Skeletal muscle cell (primary cell): ENCODE measurements around the gene ZBTB44.
"Not testable (repeated sequence)": the region's sequence is repeated elsewhere in the genome, so short reads cannot be mapped to it uniquely, and the experiment has no call there.

Experiments used
- DNase-seq: peaks from one replicate; pipeline ENCODE4 v3.0.0-alpha.2; 2010; ENCODE audit warnings: low read depth
- H3K4me3 ChIP-seq: 2 replicates; pipeline ENCODE4 v1.5.1; 2011; ENCODE audit warnings: low read depth, mild to moderate bottlenecking, control low read depth, low read length, moderate library complexity

Gene ZBTB44

DNA sequence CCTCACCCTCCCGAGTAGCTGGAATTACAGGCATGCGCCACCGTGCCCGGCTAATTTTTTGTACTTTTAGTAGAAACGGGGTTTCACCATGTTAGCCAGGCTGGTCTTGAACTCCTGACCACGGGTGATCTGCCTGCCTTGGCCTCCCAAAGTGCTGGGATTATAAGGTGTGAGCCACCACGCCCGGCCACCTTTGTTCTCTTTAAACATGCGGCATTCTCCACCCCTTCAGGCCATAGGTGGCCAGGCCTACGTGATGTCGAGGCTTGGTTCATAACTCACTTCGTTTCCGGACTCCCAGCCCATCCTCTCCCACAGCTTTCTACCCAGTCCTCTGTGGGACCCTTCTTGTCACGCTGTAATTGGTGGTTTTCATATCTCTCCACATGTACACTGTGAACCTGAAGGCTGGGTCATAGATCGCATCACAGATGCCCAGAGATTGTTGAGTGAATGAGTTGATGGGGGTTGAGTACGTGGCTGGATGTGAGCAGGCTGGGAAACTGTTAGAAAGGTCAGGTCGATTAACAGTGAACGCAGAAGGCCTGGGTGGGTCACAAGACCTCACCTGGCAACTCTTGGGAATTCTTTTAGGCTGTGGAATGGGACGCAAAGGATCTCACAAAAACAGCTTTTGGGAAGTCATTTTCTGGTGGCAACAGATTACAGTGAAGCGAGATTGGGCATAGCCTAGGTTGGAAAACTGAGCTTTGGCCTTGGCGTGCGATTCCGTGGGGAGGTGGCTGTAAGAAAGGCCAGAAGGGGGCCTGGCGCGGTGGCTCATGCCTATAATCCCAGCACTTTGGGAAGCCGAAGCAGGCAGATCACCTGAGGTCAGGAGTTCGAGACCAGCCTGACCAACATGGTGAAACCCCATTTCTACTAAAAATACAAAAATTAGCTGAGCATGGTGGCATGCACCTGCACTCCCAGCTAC, 110.7 kb downstream of the ZBTB44 start:
- no peak overlapping the region for H3K4me3 ChIP-seq
- DNase-seq = no peak

DNA sequence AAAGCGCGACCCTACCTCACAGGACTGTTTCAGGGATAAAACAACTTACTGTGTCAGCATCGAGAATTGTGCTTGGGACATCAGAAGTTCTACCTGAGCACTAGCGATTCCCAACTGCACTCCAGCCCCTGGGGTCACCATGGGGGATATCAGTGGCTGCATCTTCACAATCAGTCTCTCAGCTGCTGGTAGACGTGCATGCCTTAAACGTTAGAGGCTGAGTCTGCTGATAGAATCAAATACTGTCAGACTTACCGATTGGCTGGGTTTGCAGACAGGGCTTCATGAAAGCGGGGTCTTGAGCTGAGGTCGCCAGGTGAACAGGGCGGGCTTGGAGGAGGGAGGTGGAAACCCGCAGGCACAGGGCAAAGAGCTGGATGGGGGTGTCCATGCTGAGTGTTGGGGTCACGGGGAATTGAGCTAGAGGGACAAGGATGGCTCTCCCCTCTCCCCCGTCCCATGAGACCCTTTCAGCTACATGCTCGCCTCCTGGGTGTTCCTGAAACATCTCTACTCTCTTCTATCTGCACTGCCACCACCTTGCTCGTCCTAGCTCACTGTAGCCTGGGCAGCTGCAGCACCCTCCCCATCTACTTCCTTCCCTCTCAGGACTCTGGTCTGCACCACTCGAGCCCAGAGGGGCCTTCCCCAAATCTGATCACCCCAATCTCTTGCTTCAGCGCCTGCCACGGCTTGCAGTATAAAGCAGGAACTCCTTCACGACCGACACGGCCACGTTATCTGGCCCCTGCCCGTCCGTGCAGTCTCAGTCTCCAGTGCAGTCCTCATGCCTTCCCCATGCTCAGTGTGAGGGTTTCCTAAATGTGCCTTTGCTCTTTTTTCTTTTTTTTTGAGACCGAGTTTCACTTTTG, 111.7 kb downstream of the ZBTB44 start:
- no peak for DNase-seq
- H3K4me3 ChIP-seq = no peak overlapping the region

DNA sequence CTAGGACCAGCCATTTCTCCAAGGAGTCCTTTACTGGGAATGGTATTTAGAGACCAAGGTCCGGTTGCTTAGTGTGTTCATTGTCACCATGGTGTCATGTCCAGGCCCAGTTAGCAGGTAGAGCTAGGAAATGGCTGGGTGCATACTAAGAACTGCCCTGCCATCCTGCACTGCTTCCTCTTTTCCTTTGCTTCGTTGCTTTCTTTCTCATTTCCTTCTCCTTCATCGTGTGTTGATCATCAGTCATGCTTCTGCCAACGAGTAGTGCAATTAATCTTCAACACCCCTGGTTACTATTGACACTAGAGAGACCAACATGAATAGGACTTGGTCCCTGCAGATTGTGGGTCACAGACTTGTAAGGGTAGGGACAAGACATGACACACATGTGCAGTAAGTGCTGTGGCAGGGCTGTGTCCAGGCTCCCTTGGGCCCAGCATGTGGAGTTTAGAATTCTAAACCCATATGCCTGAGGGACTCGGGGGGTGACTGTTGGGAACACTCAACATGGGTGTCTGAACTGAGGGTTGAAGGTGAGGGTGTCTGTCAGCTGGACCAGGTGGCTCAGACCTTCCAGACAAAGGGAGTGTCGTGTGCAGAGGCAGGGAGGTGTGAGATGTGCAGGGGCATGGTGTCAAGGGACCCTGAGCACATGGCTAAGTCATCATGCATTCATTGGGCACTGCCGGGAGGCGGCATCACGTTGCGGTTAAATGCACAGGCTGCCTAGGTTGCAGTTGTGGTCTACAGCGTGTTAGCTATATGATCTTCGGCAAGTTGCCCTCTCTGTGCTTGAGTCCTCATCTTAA, 112.5 kb downstream of the ZBTB44 start:
- no peak for DNase-seq

DNA sequence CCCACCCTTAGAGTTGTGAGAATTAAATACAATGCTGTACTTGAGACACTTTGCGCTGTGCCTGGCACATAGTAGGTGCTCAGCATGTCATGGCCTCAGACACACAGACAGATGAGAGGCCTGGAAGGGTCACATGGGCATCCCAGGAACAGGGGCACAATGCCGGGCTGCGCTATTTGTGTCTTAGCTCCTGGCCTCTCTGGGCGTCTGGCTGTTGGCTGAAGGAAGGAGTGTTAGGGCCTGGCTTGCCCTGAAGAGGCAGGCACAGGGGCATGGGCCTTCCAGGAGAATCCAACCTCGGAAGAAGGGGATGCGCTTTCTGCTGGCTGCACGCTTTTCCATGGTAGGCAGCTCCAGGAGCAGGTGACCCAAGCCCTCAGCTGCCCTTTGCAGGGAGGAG, 113.7 kb downstream of the ZBTB44 start:
- no peak for DNase-seq
- H3K4me3 ChIP-seq = no peak overlapping the region

More for the DNA sequence above, 112.5 kb downstream of the ZBTB44 start:
- no peak overlapping the region for H3K4me3 ChIP-seq

DNA sequence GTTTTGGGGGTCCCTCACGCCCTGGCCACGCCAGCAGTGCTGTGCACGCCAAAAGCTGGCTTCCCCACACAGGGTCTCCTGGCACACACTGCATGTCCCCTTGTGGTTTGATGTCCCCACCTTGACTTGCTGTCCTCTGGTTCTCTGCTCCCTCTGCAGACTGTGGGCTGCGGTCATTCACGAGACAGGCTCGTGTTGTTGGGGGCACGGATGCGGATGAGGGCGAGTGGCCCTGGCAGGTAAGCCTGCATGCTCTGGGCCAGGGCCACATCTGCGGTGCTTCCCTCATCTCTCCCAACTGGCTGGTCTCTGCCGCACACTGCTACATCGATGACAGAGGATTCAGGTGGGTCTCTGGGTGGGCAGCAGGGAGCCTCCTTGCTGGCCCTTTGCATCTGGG, 114.9 kb downstream of the ZBTB44 start:
- no peak overlapping the region for H3K4me3 ChIP-seq
- no peak for DNase-seq

DNA sequence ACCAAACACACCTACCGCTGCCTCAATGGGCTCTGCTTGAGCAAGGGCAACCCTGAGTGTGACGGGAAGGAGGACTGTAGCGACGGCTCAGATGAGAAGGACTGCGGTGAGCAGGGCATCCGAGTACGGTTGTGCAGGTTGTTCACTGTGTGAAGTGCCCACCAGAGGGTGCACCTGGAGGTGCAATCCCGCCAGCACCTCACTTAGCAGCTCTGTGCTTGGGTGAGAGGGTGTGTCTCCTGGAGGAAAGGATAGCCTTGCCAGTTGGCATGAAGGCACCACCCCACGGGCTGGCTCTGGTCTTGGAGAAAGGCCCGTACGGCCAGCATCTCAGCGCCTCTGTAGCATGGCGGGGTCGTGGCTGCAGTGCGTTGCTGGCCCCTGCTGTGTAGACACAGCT, 115.8 kb downstream of the ZBTB44 start:
- no peak overlapping the region for H3K4me3 ChIP-seq
- no peak for DNase-seq

DNA sequence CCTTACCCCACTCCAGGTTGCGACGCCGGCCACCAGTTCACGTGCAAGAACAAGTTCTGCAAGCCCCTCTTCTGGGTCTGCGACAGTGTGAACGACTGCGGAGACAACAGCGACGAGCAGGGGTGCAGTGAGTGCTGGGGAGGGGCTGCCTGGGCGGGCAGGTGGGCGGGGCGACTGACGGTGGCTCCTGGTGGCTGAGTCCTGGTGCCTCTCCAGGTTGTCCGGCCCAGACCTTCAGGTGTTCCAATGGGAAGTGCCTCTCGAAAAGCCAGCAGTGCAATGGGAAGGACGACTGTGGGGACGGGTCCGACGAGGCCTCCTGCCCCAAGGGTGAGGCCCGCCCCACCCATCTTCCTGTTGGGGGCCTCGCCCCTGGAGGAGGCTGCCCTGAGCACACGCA, 116.4 kb downstream of the ZBTB44 start:
- H3K4me3 ChIP-seq = no peak overlapping the region
- no peak for DNase-seq

DNA sequence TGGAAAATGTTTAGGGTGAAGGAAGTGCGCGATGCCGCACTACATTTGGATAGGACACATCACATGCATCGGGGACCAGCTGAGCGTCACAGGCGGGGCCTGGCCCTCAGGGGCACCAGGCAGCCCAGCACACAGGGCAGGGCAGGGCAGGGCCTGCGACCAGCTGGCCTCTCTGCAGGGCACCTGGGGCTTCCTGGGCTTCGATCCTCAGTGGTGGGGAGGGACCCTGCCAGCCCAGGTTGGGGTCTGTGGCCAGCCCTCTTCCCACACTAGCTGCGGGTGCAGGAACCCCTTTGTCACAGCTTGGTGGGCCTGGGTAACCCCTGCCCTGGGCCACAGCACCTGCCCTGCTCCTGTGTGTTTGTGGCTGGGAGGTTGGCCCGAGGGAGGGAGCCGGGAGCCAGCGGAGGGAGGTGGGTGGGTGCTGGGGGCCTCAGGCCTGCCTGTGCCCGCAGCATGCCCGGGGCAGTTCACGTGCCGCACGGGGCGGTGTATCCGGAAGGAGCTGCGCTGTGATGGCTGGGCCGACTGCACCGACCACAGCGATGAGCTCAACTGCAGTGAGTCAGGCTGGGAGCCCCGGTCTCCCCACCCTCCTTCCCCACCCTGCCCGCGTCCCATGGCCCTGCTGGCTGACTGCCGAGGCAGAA, 117.2 kb downstream of the ZBTB44 start:
- no peak overlapping the region for H3K4me3 ChIP-seq
- no peak for DNase-seq

DNA sequence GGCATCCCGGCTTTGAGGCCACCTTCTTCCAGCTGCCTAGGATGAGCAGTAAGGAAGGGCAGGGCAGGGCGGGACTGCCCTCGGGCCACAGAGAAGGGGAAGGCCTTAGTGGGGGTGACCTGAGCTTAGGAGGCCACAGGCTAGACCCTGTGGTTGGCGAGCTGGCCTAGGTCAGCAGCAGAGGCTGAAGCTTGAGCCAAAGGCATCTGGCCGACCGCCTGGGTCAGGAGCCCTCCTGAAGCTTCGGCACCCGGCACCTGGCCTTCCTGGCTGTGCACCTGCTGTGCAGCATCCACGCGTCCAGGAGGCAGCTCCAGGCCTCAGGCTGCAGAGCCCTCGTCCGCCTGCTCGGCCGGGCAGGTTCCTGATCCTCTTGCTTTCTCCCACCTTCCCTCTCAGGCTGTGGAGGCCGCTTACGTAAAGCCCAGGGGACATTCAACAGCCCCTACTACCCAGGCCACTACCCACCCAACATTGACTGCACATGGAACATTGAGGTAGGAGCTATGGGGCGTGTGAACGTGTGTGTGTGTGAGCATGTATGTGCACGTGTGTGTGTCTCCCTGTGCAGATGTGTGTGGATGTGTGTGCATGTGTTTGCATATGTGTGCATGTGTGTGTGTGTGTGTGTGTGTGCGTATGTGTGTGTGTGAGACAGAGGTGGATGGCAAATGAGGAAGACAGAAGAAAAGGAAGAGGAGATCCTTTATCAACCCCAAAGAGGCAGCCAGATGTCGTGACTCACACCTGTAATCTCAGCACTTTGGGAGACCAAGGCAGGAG, 120.3 kb downstream of the ZBTB44 start:
- H3K4me3 ChIP-seq = no peak overlapping the region
- no peak for DNase-seq

DNA sequence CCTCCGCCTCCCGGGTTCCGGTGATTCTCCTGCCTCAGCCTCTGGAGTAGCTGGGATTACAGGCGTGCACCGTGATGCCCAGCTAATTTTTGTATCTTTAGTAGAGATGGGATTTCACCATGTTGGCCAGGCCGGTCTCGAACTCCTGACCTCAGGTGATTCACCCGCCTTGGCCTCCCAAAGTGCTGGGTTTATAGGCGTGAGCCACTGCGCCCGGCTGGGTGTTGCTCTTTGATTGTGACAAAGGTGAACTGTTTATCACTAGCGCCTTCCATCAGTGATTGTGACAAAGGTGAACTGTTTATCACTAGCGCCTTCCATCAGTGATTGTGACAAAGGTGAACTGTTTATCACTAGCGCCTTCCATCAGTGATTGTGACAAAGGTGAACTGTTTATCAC, 121.2 kb downstream of the ZBTB44 start:
- not testable (repeated sequence) for H3K4me3 ChIP-seq, DNase-seq

DNA sequence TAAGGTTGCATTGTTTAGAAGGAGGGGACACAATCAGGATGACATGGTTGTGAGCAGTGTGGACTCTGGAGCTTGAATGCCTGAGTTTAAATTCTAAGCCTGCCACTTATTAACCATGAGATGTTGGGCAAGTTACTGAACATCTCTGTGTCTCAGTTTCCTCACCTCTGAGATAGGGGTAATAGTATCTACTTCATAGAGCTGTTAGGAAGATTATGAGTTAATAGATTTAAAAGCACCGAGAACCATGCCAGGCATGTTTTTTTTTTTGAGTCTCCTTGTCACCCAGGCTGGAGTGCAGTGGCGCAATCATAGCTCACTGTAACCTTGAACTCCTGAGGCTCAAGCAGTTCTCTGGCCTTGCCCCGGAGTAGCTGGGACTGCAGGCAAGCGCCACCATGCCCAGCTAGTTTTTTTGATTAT, 121.9 kb downstream of the ZBTB44 start:
- no peak overlapping the region for H3K4me3 ChIP-seq
- DNase-seq = no peak

DNA sequence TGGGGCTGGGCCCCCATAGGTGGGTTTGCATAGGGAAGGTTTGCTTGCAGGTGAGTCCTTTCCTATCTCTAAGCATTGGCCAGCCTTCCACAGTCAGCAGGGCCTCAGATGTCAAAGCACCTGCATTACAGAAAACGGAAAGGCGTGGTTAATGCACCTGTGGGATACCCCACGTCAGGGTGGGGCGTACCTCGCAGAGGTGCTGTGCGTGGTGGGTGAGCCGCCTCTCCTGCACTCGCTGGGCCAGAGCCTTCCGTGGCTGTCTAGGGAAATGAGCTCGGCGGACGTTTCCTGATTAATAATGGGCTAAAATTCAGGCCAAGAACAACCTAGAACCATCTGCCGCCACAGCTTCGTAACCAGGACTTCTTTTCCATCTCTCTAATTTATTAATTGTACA, 122.8 kb downstream of the ZBTB44 start:
- DNase-seq = no peak
- no peak overlapping the region for H3K4me3 ChIP-seq

DNA sequence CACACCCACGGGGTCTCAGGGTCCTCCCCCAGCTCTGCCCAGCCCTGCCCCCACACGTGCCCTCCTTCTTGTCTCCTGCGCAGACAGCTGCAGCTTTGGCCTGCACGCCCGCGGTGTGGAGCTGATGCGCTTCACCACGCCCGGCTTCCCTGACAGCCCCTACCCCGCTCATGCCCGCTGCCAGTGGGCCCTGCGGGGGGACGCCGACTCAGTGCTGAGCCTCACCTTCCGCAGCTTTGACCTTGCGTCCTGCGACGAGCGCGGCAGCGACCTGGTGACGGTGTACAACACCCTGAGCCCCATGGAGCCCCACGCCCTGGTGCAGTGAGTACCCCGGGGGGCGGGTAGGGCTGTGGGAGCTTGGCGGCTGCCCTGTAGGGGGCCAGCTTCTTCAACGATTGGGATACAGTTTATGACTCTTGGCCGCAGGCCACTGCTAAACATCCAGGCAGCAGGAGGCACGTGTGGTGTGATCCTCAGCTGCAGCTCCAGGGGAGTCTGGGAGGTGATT, 124.3 kb downstream of the ZBTB44 start:
- no peak for DNase-seq
- no peak overlapping the region for H3K4me3 ChIP-seq

DNA sequence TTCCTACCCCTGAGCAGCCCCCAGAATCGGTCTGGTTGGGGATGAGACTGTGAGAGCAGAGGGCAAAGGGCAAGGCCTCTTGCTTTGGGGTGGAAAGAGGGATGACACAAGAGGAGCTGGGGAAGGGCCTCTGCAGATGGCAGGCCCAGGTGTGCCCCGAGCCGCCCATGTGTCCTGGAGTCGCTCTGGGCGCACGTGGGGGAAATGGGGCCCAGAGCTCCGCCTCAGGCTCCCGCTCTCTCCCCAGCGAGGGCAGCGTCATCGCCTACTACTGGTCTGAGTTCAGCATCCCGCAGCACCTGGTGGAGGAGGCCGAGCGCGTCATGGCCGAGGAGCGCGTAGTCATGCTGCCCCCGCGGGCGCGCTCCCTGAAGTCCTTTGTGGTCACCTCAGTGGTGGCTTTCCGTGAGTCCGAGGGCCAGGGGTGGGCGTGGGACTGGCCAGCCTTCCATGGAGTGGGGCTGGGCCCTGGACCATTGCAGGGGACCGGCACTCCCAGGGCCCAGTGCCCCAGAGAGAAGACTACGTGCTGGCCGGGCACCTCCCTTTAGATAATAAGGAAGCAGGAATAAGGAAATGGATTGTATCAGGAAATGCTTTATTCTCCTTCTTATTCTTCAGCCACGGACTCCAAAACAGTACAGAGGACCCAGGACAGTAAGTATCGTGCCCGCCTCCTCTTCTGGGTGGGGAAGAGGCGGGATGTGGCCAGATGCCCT, 125.1 kb downstream of the ZBTB44 start:
- no peak overlapping the region for H3K4me3 ChIP-seq
- no peak for DNase-seq

DNA sequence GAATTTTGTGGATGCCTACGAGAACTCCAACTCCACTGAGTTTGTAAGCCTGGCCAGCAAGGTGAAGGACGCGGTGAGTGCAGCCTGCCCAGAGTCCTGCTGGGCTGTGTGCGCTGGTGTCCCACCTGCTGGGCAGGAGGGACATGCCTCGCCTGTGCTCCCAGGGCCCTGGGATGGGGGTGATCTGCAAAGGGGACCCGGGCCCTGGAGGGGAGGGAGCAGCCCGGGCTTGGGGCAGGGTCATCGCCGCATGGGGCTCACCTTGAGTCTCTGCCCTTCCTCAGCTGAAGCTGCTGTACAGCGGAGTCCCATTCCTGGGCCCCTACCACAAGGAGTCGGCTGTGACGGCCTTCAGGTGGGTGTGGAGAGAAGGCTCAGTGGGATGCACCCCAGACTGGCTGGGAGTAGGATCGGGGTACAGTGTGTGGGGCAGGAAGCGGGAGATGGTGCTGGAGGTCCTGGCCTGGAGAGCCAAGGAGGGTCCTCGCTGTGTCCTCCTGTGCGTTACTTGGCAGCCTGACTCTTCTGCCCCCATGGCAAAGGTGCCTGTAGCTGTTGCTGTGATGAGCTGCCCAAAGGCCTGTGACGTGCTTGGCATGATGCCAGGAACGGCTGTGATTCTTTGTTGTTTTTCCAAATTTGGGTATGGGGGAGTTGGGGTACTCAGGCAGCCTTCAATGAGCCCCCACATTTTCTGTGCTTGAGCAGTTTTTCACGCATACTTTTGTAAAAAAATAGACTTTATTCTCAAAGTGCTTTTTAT, 126.0 kb downstream of the ZBTB44 start:
- no peak for DNase-seq
- H3K4me3 ChIP-seq = no peak overlapping the region

DNA sequence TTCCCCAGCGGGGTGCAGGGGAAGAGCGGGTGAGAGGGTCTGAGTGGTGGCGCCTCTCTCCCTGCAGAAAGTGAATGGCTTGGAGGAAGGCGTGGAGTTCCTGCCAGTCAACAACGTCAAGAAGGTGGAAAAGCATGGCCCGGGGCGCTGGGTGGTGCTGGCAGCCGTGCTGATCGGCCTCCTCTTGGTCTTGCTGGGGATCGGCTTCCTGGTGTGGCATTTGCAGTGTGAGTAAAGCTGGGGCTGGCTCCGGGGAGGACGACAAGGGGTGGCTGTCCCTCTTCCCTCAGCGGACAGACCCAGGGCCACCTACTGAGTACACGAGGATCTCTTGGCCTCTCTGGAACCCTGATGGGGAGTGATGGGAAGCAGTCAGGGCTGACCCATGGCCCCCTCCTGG, 126.7 kb downstream of the ZBTB44 start:
- no peak overlapping the region for H3K4me3 ChIP-seq
- no peak for DNase-seq

DNA sequence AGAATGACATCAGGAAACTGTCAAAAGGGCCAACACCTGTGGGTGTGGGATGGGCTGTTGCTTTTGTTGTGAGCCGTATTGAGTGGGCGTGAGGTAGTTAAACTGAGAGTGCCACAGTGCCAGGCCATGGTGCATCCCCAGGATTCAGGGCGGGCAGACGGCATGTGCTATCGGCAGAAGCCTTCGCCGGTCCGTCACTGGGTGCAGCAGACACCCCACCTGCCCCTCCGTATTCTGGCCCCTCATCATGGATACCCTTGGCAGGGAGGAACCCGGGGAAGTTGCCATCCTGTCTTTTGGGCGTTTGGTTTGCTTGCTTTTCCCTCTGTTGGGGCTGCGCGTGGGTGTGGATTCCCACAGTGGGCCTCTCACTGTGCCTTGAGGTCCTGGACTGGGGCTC, 127.6 kb downstream of the ZBTB44 start:
- H3K4me3 ChIP-seq = no peak overlapping the region
- DNase-seq = no peak
